Stomach (tissue), 9 donors: ENCODE data around the gene MAP3K14. TPM values are rescaled to one million over a fixed set of nuclear protein-coding genes. Genes with fewer than 3 reads are reported as not detected.

Experiments
- DNase-seq, 2 donors: peaks; one replicate each; pipeline versions ENCODE4 v3.0.0 to v3.0.0-alpha.2; 2013 to 2019
- H3K27ac ChIP-seq, 5 donors: fragments of 200-600 bp in 4 of 5; sonication (generic) in 4 of 5; one replicate each; pipeline ENCODE4 v1.5.1; 2013 to 2019; ENCODE audit warnings: mild to moderate bottlenecking in 1 of 5, moderate library complexity in 1 of 5
- H3K27me3 ChIP-seq, 3 donors: fragments of 200-600 bp; sonication (generic); one replicate each; pipeline ENCODE4 v1.5.1; 2017 to 2019; ENCODE audit warnings: mixed run types in 1 of 3
- H3K36me3 ChIP-seq, 4 donors: fragments of 200-600 bp; sonication (generic); 1 replicate in 3 of 4; 2 replicates in 1 of 4; pipeline ENCODE4 v1.5.1; 2016 to 2019
- H3K4me1 ChIP-seq, 4 donors: fragments of 200-600 bp; sonication (generic); one replicate each; pipeline ENCODE4 v1.5.1; 2016 to 2019
- H3K4me3 ChIP-seq, 4 donors: fragments of 200-600 bp; sonication (generic) in 3 of 4; one replicate each; pipeline ENCODE4 v1.5.1; 2016 to 2019; ENCODE audit warnings: mild to moderate bottlenecking in 1 of 4
- H3K9me3 ChIP-seq, 4 donors: fragments of 200-600 bp; sonication (generic); one replicate each; pipeline ENCODE4 v1.5.1; 2016 to 2019
- EP300 ChIP-seq: sonication (generic); formaldehyde crosslinking; IDR thresholded peaks from one replicate; pipeline ENCODE4 v1.6.1; 2017; ENCODE audit warnings: antibody characterized with exemption
- POLR2A ChIP-seq, 4 donors: fragments of 450-650 bp; IDR thresholded peaks; one replicate each; pipeline ENCODE4 v1.6.1; 2016; ENCODE audit warnings: antibody characterized with exemption in 4 of 4, control low read depth in 2 of 4, mild to moderate bottlenecking in 1 of 4, moderate library complexity in 1 of 4
- POLR2AphosphoS5 ChIP-seq, 3 donors: sonication (generic); formaldehyde crosslinking; IDR thresholded peaks; one replicate each; pipeline ENCODE4 v1.6.1; 2016; ENCODE audit warnings: antibody characterized with exemption in 3 of 3
- WGBS, 5 donors: extraction: QIAGEN DNeasy Blood & Tissue Kit in 3 of 5; methylation state at CpG; one replicate each; pipeline versions ENCODE4 v1.1.5 to v1.1.7; 2013 to 2018; 5-methylcytosine and 5-hydroxymethylcytosine counted together
- intact Hi-C: fragments of 100-400 bp; cut with DNase I; formaldehyde crosslinking; loops from one replicate; pipeline ENCODE4 v1.15.1; 2023; ENCODE audit warnings: low total_unique reads
- polyA plus RNA-seq, 3 donors: library from polyadenylated mRNA; stranded (reverse); fragments of 200-250 nt; gene quantifications; one replicate each; pipeline ENCODE4 v1.2.3, GENCODE V29; 2013
- total RNA-seq, 5 donors: library from RNA; depleted of rRNA; stranded (reverse); fragments of >200 nt; gene quantifications; one replicate each; pipeline versions ENCODE4 v1.1.0 to v1.2.3, GENCODE V29; 2014 to 2016
- TF ChIP-seq, protein P1 (sequence below), 7 experiments: fragments of 450-650 bp in 4 of 7; fragments of 200-600 bp in 3 of 7; sonication (generic) in 3 of 7; IDR thresholded peaks; one replicate each; pipeline ENCODE4 v1.5.1; 2016 to 2019; ENCODE audit warnings: antibody characterized with exemption in 7 of 7, control low read depth in 2 of 7, mild to moderate bottlenecking in 1 of 7
- donor health status: healthy with polysubstance abuse.
- donor health status: Bipolar disorder and iron deficiency.
- donor health status: healthy.

MAP3K14 gene
- total and polyA plus RNA-seq, 8 donors, result 1.2 to 17.7 (median 8.1) TPM

- Histone ChIP-seq H3K4me1 (peaks cover 14 to 47% (median 27%) of the 10 kb centered on the region in 4 donors), H3K4me3 (peak within 1 kb of the TSS; percentile 56 to 79 (median 64)), H3K9me3 (no peaks in the 10 kb centered on the region), H3K36me3 (no peaks in the 10 kb centered on the region), H3K27me3 (peaks cover 0 to 29% (median 10%) of the 10 kb centered on the region in 3 donors), H3K27ac (peak within 1 kb of the TSS; percentile 42 to 93 (median 85))
- peak; percentile 68 to 73 for DNase-seq
- WGBS, 5 donors, result 4 to 38% (median 6%) methylated on average over 6 to 92 of the region's 98 CpGs
- intact Hi-C loops, result loop anchor here (5.0 kb wide), 1 partner anchor 166 kb away; no protein-coding TSS in a partner anchor
- no peak for TF ChIP-seq POLR2A (IDR thresholded peaks at IDR 0.05)
- no peak for TF ChIP-seq EP300
- TF ChIP-seq POLR2AphosphoS5 (IDR thresholded peaks at IDR 0.05), result peak in 1 of 3 donors; percentile 14
- TF ChIP-seq, protein P1, sequence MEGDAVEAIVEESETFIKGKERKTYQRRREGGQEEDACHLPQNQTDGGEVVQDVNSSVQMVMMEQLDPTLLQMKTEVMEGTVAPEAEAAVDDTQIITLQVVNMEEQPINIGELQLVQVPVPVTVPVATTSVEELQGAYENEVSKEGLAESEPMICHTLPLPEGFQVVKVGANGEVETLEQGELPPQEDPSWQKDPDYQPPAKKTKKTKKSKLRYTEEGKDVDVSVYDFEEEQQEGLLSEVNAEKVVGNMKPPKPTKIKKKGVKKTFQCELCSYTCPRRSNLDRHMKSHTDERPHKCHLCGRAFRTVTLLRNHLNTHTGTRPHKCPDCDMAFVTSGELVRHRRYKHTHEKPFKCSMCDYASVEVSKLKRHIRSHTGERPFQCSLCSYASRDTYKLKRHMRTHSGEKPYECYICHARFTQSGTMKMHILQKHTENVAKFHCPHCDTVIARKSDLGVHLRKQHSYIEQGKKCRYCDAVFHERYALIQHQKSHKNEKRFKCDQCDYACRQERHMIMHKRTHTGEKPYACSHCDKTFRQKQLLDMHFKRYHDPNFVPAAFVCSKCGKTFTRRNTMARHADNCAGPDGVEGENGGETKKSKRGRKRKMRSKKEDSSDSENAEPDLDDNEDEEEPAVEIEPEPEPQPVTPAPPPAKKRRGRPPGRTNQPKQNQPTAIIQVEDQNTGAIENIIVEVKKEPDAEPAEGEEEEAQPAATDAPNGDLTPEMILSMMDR (IDR thresholded peaks at IDR 0.05), result no peak
These were observed 95.5 kb downstream of the MAP3K14 start, which contains the start of gene FMNL1 for GRCh38 chr17:45221081-45222013. Gene FMNL1, plus strand, starts transcription at chr17:45221885. Its CDS starts 240 bp downstream, at chr17:45222125.

GRCh38 chr17:45220079-45220478 lies 96.7 kb downstream of the MAP3K14 start:
- Histone ChIP-seq H3K4me1 (peaks cover 14 to 40% (median 27%) of the 10 kb centered on the region in 4 donors), H3K27me3 (peaks cover 0 to 29% (median 10%) of the 10 kb centered on the region in 3 donors), H3K4me3 (peak overlapping the region in 1 of 4 donors; percentile 62), H3K27ac (no peak overlapping the region), H3K36me3 (no peaks in the 10 kb centered on the region), H3K9me3 (no peaks in the 10 kb centered on the region)
- intact Hi-C loops, result loop anchor here (5.0 kb wide), 1 partner anchor 167 kb away; no protein-coding TSS in a partner anchor
- no peak for DNase-seq
- WGBS, 5 donors, result 74 to 90% (median 87%) methylated on average over 3 of the region's 3 CpGs
- TF ChIP-seq, protein P1 (IDR thresholded peaks at IDR 0.05), result no peak
- TF ChIP-seq POLR2AphosphoS5 (IDR thresholded peaks at IDR 0.05) (no peak), POLR2A (IDR thresholded peaks at IDR 0.05) (no peak), EP300 (no peak)

DNA sequence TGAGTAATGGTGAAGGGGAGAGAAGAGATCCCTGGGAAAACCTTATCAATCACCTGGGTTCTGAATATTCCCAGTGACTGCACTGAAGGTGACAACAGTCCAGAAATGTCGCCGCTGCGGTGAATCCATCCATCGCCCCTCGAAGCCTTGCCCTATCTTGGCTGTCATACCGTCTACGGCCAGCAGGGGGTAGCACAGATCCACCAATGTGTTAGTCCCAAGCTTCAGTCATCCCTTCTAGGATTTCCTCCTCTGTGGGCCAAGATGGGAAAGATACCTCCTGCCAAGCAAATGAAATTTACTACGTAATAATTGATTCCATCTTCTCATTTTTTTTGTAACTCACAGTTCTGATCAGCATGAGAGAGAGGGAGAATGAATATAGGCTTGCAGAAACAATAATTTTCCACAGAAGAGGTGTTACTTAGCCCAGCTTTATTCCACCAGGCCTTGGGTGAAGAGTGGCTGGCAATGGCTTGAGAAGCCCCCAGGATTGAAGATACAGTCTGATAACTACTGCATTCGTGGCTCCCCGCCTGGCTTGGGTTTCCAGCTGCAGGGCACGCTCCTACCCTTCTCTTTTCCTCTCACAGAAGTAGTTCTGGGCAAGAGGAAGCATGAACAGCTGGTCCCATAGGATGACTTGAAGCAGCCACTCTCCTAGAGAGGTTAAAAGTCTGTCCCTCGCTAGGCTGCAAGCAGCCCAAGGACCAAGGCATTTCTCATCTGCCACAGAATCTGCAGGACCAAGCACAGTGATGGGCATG lies 97.7 kb downstream of the MAP3K14 start:
- intact Hi-C loops, result no loop called here
- Histone ChIP-seq H3K27me3 (peaks cover 0 to 29% (median 10%) of the 10 kb centered on the region in 3 donors), H3K36me3 (no peaks in the 10 kb centered on the region), H3K9me3 (no peaks in the 10 kb centered on the region), H3K4me3 (no peak overlapping the region), H3K27ac (no peak overlapping the region), H3K4me1 (peaks cover 14 to 40% (median 27%) of the 10 kb centered on the region in 4 donors)
- WGBS, 5 donors, result 9 to 12% (median 11%) methylated on average over 12 of the region's 12 CpGs
- TF ChIP-seq, protein P1 (IDR thresholded peaks at IDR 0.05), result peak in 6 of 7 experiments; percentile 86 to 99 (median 96)
- TF ChIP-seq POLR2AphosphoS5 (IDR thresholded peaks at IDR 0.05) (peak in 2 of 3 donors; percentile 14 to 78), EP300 (no peak), POLR2A (IDR thresholded peaks at IDR 0.05) (no peak)
- DNase-seq, result peak; percentile 92 to 93

Other genes starting within 250 kb of the MAP3K14 start
- 100 to 1,000 TPM in 1 of 5 donors, 10 to 100 TPM in 3, 1 to 10 TPM in 1; 7.6 to 215 (median 31.0) TPM for gene PLCD3, start 184.5 kb downstream of the MAP3K14 start, total RNA-seq
- 100 to 1,000 TPM in 1 of 3 donors, 10 to 100 TPM in 2; 17.2 to 106 (median 53.2) TPM for gene PLCD3, start 184.5 kb downstream of the MAP3K14 start, polyA plus RNA-seq
- gene ACBD4, start 181.3 kb downstream of the MAP3K14 start, total RNA-seq, result 10 to 100 TPM in 3 of 5 donors, 1 to 10 TPM in 2; 4.6 to 24.6 (median 15.2) TPM
- gene ACBD4, start 181.3 kb downstream of the MAP3K14 start, polyA plus RNA-seq, result 10 to 100 TPM; 16.1 to 23.1 (median 18.1) TPM
- gene HEXIM1, start 168.5 kb downstream of the MAP3K14 start, total RNA-seq, result 10 to 100 TPM in 3 of 5 donors, 1 to 10 TPM in 2; 6.4 to 23.8 (median 13.0) TPM
- gene HEXIM1, start 168.5 kb downstream of the MAP3K14 start, polyA plus RNA-seq, result 10 to 100 TPM; 15.4 to 20.5 (median 16.1) TPM
- gene HEXIM2, start 155.1 kb downstream of the MAP3K14 start, total RNA-seq, result 10 to 100 TPM in 2 of 5 donors, 1 to 10 TPM in 2, under 1 TPM in 1; 0.92 to 34.4 (median 6.7) TPM
- 10 to 100 TPM; 10.8 to 12.5 (median 11.1) TPM for gene HEXIM2, start 155.1 kb downstream of the MAP3K14 start, polyA plus RNA-seq
- 10 to 100 TPM in 3 of 5 donors, 1 to 10 TPM in 2; 8.1 to 34.5 (median 16.5) TPM for gene FMNL1, start 95.1 kb downstream of the MAP3K14 start, total RNA-seq
- gene FMNL1, start 95.1 kb downstream of the MAP3K14 start, polyA plus RNA-seq, result 10 to 100 TPM in 1 of 3 donors, 1 to 10 TPM in 2; 4.5 to 10.1 (median 8.2) TPM
- not detected for gene SPATA32, start 54.9 kb downstream of the MAP3K14 start, total RNA-seq
- not detected for gene SPATA32, start 54.9 kb downstream of the MAP3K14 start, polyA plus RNA-seq
- 100 to 1,000 TPM in 2 of 5 donors, 10 to 100 TPM in 3; 25.9 to 390 (median 65.3) TPM for gene ARHGAP27, start 115.8 kb upstream of the MAP3K14 start, total RNA-seq
- gene ARHGAP27, start 115.8 kb upstream of the MAP3K14 start, polyA plus RNA-seq, result 10 to 100 TPM in 2 of 3 donors, 1 to 10 TPM in 1; 7.7 to 45.9 (median 13.0) TPM
- 10 to 100 TPM; 14.7 to 63.0 (median 38.4) TPM for gene PLEKHM1, start 173.7 kb upstream of the MAP3K14 start, total RNA-seq
- 10 to 100 TPM; 10.4 to 16.7 (median 11.2) TPM for gene PLEKHM1, start 173.7 kb upstream of the MAP3K14 start, polyA plus RNA-seq